ENCODE measurements around the gene FAM136A.

The FAM136A gene

DNA sequence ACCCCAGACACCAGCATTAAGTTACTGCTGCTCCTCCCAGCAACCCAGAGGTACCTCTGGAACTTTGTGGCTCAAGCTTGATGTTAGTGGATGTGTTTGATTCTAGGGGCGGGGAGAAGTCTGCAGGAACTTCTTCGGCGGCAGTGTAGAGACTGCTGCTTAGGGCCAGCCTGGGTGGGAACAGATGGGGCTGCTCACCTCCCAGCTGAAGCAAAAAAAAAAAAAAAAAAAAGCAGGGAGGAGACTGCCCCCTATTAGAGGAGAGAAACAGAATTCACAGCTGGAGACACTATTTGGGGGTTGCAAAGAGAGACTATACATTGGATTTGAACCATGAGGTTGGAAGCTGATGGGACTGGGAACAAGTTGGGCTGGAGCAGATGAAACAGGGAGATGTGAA is 28.6 kb upstream of the FAM136A start:
- Histone ChIP-seq H3K79me2 (ENCODE audit: low read length) (no peaks in the 10 kb centered on the region), H3K4me1 (ENCODE audit: low read length) (no peaks in the 10 kb centered on the region), H3K9ac (ENCODE audit: low read length) (no peak overlapping the region), H3K9me2 (replicated peaks; ENCODE audit: insufficient read depth, low read length) (no peaks in the 10 kb centered on the region), H4K20me1 (ENCODE audit: insufficient read depth, low read length) (no peaks in the 10 kb centered on the region), H3K4me2 (ENCODE audit: low read depth, low read length) (no peak overlapping the region), H3F3A (ENCODE audit: insufficient read depth, low read length) (no peaks in the 10 kb centered on the region), H3K27ac (ENCODE audit: low read length) (no peak overlapping the region), H3K9me3 (replicated peaks; ENCODE audit: insufficient read depth, low read length) (no peaks in the 10 kb centered on the region), H3K4me3 (ENCODE audit: low read length) (no peak overlapping the region), H2AFZ (ENCODE audit: low read length) (no peak overlapping the region), H3K27me3 (replicated peaks; ENCODE audit: insufficient read depth, low read length) (no peaks in the 10 kb centered on the region), H3K36me3 (replicated peaks; ENCODE audit: insufficient read depth, low read length) (no peaks in the 10 kb centered on the region)
- no peak for DNase-seq
- no peak for TF ChIP-seq EZH2phosphoT487 (IDR thresholded peaks at IDR 0.05; ENCODE audit: low read length)
- TF ChIP-seq, protein P1, sequence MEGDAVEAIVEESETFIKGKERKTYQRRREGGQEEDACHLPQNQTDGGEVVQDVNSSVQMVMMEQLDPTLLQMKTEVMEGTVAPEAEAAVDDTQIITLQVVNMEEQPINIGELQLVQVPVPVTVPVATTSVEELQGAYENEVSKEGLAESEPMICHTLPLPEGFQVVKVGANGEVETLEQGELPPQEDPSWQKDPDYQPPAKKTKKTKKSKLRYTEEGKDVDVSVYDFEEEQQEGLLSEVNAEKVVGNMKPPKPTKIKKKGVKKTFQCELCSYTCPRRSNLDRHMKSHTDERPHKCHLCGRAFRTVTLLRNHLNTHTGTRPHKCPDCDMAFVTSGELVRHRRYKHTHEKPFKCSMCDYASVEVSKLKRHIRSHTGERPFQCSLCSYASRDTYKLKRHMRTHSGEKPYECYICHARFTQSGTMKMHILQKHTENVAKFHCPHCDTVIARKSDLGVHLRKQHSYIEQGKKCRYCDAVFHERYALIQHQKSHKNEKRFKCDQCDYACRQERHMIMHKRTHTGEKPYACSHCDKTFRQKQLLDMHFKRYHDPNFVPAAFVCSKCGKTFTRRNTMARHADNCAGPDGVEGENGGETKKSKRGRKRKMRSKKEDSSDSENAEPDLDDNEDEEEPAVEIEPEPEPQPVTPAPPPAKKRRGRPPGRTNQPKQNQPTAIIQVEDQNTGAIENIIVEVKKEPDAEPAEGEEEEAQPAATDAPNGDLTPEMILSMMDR (IDR thresholded peaks at IDR 0.05; ENCODE audit: low read length), result no peak

DNA sequence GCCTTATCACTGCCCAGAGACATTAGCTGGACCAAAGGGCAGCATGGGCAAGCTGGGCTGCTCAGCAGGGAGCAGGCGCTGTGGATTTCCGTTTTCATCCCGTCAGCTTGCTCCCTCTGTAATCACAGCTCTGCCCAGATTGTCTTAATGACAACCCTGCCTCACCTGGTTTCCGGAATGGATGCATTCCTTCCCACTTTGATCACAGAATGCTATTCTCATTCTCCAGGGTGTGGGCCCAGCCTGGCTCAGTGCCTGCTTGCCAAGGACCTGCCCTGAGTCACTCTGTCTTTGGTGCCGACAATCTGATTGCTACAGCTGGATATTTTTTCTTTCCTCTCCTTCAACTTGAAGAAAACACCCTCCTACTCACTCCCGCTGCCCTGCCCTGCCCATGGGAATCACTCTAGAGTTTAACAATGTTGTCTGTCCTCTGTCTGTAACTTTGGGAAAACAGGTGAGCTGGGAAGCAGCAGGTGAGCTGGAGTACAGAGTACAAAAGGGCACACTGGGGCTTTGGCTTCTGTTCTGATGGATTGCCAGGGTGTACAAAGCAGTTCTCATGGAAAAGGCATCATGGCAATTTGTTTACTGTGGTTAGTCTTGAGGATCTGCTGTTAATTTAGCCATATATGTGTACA is 27.2 kb upstream of the FAM136A start:
- Histone ChIP-seq H2AFZ (ENCODE audit: low read length) (no peak overlapping the region), H3K27me3 (replicated peaks; ENCODE audit: insufficient read depth, low read length) (no peaks in the 10 kb centered on the region), H3K9me2 (replicated peaks; ENCODE audit: insufficient read depth, low read length) (no peaks in the 10 kb centered on the region), H3K36me3 (replicated peaks; ENCODE audit: insufficient read depth, low read length) (no peaks in the 10 kb centered on the region), H3K4me3 (ENCODE audit: low read length) (no peak overlapping the region), H3K4me1 (ENCODE audit: low read length) (no peaks in the 10 kb centered on the region), H3K4me2 (ENCODE audit: low read depth, low read length) (no peak overlapping the region), H3K79me2 (ENCODE audit: low read length) (no peaks in the 10 kb centered on the region), H3F3A (ENCODE audit: insufficient read depth, low read length) (no peaks in the 10 kb centered on the region), H3K9ac (ENCODE audit: low read length) (no peak overlapping the region), H3K27ac (ENCODE audit: low read length) (no peak overlapping the region), H4K20me1 (ENCODE audit: insufficient read depth, low read length) (no peaks in the 10 kb centered on the region), H3K9me3 (replicated peaks; ENCODE audit: insufficient read depth, low read length) (no peaks in the 10 kb centered on the region)
- no peak for DNase-seq
- no peak for TF ChIP-seq EZH2phosphoT487 (IDR thresholded peaks at IDR 0.05; ENCODE audit: low read length)
- TF ChIP-seq, protein P1 (IDR thresholded peaks at IDR 0.05; ENCODE audit: low read length), result no peak
- TF ChIP-seq EZH2 (optimal IDR thresholded peaks at IDR 0.05; ENCODE audit: low read depth, low read length), result no peak

DNA sequence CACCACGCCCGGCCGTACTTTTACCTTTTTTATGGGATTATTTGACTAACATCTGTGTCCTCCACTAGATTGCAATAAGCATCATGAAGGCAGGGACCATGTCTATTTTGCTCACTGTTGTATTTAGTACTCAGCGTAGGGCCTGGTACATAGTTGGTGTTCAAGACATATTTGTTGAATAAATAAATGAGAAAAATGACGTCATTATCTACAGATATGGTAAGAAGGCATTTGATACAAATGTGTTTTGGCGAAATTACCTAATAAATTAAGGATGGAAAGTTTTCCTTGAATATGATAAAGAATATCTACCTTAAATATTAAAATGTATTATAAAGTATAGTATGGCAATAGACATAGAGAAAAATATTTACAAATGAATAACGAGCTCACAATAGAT is 24.0 kb upstream of the FAM136A start:
- no peak overlapping the region for H3K4me2 ChIP-seq (ENCODE audit: low read depth, low read length)
- H3K27ac ChIP-seq (ENCODE audit: low read length), result no peak overlapping the region
- no peak overlapping the region for H3K9ac ChIP-seq (ENCODE audit: low read length)
- no peak overlapping the region for H3K4me3 ChIP-seq (ENCODE audit: low read length)
- H3F3A ChIP-seq (ENCODE audit: insufficient read depth, low read length), result no peaks in the 10 kb centered on the region
- H3K4me1 ChIP-seq (ENCODE audit: low read length), result no peaks in the 10 kb centered on the region
- no peaks in the 10 kb centered on the region for H3K36me3 ChIP-seq (replicated peaks; ENCODE audit: insufficient read depth, low read length)
- H3K79me2 ChIP-seq (ENCODE audit: low read length), result no peaks in the 10 kb centered on the region
- no peak for TF ChIP-seq EZH2 (optimal IDR thresholded peaks at IDR 0.05; ENCODE audit: low read depth, low read length)
- no peak for TF ChIP-seq EZH2phosphoT487 (IDR thresholded peaks at IDR 0.05; ENCODE audit: low read length)
- TF ChIP-seq, protein P1 (IDR thresholded peaks at IDR 0.05; ENCODE audit: low read length), result no peak
- no peaks in the 10 kb centered on the region for H3K9me2 ChIP-seq (replicated peaks; ENCODE audit: insufficient read depth, low read length)
- no peak overlapping the region for H2AFZ ChIP-seq (ENCODE audit: low read length)
- DNase-seq, result no peak
- H4K20me1 ChIP-seq (ENCODE audit: insufficient read depth, low read length), result no peaks in the 10 kb centered on the region
- no peaks in the 10 kb centered on the region for H3K27me3 ChIP-seq (replicated peaks; ENCODE audit: insufficient read depth, low read length)
- no peaks in the 10 kb centered on the region for H3K9me3 ChIP-seq (replicated peaks; ENCODE audit: insufficient read depth, low read length)

Measured in MM.1S (cell line).